ENCODE data around the gene INSYN2A.

INSYN2A gene

DNA sequence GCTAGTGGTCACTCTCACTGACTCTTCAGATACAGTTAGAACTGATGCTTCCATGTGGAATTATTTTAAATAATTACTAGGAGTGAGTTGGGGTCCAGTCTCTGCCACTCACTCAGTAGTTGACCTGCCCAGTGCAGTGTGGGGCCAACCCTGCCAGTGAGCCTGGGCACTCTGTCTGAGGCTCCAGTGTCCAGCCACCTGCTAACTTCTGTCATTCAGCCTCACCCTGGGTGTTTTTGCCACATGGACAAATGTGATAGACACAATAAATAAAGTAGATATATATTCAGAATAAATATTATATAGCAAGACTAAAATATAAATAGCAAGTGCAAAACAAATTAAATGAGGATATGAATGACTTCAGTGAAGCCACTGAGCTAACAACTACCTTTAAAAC, 7.2 kb downstream of the INSYN2A start:
- H3K4me3 ChIP-seq (ENCODE audit: low read length) = no peak overlapping the region
- TF ChIP-seq, protein P1, sequence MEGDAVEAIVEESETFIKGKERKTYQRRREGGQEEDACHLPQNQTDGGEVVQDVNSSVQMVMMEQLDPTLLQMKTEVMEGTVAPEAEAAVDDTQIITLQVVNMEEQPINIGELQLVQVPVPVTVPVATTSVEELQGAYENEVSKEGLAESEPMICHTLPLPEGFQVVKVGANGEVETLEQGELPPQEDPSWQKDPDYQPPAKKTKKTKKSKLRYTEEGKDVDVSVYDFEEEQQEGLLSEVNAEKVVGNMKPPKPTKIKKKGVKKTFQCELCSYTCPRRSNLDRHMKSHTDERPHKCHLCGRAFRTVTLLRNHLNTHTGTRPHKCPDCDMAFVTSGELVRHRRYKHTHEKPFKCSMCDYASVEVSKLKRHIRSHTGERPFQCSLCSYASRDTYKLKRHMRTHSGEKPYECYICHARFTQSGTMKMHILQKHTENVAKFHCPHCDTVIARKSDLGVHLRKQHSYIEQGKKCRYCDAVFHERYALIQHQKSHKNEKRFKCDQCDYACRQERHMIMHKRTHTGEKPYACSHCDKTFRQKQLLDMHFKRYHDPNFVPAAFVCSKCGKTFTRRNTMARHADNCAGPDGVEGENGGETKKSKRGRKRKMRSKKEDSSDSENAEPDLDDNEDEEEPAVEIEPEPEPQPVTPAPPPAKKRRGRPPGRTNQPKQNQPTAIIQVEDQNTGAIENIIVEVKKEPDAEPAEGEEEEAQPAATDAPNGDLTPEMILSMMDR (IDR thresholded peaks at IDR 0.05; ENCODE audit: insufficient read depth, low read depth, low read length, missing control alignments) = no peak
- DNase-seq (ENCODE audit: low read depth) = no peak

DNA sequence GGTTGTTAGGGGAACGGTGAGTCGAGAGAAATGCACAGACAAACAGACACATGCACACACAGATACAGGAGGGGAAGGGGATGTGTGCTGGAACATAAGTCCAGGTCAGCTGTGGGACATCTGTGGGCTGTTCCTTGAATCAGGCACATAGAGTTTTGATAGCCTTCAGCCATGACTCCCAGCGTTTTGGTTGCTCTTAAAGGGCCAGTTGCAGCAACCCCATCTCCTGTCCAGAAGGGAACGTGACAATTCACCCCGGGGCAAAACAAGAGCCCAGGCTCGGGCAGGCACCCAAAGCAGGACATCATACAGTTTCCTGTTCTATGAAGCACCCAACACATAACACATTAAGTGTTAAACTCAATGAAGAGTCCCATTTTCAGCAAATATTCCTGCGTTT, 9.6 kb downstream of the INSYN2A start:
- peak; percentile 26 for DNase-seq (ENCODE audit: low read depth)
- H3K4me3 ChIP-seq (ENCODE audit: low read length) = no peak overlapping the region
- TF ChIP-seq, protein P1 (IDR thresholded peaks at IDR 0.05; ENCODE audit: insufficient read depth, low read depth, low read length, missing control alignments) = no peak

DNA sequence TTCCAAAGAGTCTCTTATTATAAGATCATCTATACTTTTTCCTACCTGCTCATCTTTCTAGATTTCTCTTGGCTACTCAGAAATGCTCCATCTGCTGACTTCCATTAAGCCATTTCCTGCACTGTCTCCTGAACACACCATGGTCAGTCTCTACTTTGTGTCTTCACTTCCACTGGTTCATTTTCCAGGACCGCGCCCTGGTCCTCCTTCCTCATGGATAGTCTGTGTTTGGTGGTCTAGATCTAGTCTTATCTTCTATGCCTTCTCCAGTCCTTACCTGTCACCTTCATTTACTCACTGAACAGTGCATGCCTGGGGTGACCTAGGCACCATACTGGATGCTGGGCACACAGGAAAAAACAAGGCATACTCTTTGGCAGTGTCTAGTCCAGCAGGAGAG, 11.8 kb downstream of the INSYN2A start:
- H3K4me3 ChIP-seq (ENCODE audit: low read length) = no peak overlapping the region
- DNase-seq (ENCODE audit: low read depth) = no peak
- TF ChIP-seq, protein P1 (IDR thresholded peaks at IDR 0.05; ENCODE audit: insufficient read depth, low read depth, low read length, missing control alignments) = no peak

DNA sequence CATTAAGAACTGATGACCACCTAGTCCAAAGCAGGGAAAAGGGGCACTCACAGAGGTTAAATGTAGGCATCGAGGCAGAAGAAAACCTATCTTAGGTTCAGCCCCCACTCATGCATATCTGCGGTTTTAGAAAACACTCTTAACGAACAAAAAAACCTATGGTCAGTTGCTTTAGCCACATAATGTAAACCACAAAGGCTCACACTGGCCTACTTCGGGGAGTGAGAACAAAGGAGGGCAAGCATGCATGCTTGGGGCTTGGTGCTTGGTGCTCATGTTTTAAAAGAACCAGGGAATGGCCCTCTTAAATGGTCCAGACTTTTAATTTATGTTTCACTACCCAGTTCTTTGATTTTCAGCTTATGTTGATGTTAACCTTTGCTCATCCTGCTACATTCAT, 14.2 kb downstream of the INSYN2A start:
- TF ChIP-seq, protein P1 (IDR thresholded peaks at IDR 0.05; ENCODE audit: insufficient read depth, low read depth, low read length, missing control alignments) = no peak
- no peak for DNase-seq (ENCODE audit: low read depth)
- no peak overlapping the region for H3K4me3 ChIP-seq (ENCODE audit: low read length)

DNA sequence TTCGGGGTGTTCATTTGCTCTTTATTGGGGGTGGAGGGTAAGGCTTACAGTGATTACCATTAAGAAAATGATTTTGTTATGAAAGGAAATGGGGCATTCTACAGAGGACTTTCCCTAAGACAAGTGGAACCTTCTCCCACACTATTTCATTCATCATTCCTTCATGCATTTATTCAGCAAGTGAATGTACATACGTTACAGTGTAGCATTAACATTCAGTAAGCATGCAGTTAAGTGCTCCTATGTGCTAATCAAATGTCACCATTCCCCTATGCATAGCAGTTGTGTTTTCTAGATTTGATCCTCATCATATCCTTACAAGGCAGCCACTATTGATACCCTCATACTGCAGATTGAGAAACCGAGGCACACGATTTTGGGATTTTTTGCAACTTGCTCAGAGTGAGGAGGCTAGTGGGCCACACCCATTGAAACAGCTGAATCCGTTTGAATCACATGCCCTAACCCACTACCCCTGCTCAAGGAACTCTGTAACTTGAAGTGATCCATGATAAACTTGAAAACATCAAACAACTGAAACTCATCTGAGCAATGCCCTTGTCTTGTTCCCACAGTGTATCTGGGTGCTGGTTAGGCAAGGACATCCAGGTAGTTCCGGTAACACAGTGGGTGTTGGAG, 16.7 kb downstream of the INSYN2A start:
- DNase-seq (ENCODE audit: low read depth) = no peak
- TF ChIP-seq, protein P1 (IDR thresholded peaks at IDR 0.05; ENCODE audit: insufficient read depth, low read depth, low read length, missing control alignments) = no peak
- no peak overlapping the region for H3K4me3 ChIP-seq (ENCODE audit: low read length)

DNA sequence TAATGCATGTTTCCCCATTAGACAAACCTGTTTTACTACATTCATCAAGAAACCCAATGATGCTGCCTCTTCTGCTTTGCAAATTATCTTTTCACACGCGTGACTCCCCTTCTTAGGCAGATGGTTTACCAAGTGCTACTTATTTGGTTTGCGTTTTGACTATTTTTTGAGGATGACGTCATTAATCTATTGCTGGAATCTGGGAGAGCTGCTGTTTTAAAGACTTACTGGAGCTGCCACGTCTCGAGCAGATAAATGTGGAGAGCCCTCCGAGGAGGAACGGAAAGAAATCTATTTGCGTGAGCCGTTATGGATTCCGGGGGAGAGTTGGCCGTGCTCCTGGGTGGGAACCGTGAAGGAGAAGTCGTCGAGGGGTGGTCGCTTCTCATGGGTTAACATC, 19.7 kb downstream of the INSYN2A start:
- DNase-seq (ENCODE audit: low read depth) = no peak
- TF ChIP-seq, protein P1 (IDR thresholded peaks at IDR 0.05; ENCODE audit: insufficient read depth, low read depth, low read length, missing control alignments) = no peak
- H3K4me3 ChIP-seq (ENCODE audit: low read length) = no peak overlapping the region
